NB4 (cell line): ENCODE measurements around the gene PFN1.
A peak's percentile ranks its signal among the peaks of the same experiment; 100 is the strongest.

Experiments used
- DNase-seq: peaks from one replicate; pipeline ENCODE4 v3.0.0; 2010; ENCODE audit warnings: low read depth
- H3K4me3 ChIP-seq: one replicate; pipeline ENCODE4 v1.5.1; 2011; ENCODE audit warnings: mild to moderate bottlenecking, low read depth, low read length, moderate library complexity
- MAX ChIP-seq: IDR thresholded peaks from 2 replicates; pipeline ENCODE4 v1.6.1; 2011; ENCODE audit warnings: low read depth, low read length
- MYC ChIP-seq: IDR thresholded peaks from 2 replicates; pipeline ENCODE4 v1.6.1; 2011; ENCODE audit warnings: low read depth, low read length
- POLR2A ChIP-seq: IDR thresholded peaks from 2 replicates; pipeline ENCODE4 v1.6.1; 2011; ENCODE audit warnings: mild to moderate bottlenecking; ENCODE audit not compliant: insufficient read length; ENCODE audit errors: extremely low read depth
- TF ChIP-seq, protein P1 (sequence below): IDR thresholded peaks from one replicate; pipeline ENCODE4 v1.5.1; 2012; ENCODE audit warnings: low read depth, low read length

The PFN1 gene

DNA sequence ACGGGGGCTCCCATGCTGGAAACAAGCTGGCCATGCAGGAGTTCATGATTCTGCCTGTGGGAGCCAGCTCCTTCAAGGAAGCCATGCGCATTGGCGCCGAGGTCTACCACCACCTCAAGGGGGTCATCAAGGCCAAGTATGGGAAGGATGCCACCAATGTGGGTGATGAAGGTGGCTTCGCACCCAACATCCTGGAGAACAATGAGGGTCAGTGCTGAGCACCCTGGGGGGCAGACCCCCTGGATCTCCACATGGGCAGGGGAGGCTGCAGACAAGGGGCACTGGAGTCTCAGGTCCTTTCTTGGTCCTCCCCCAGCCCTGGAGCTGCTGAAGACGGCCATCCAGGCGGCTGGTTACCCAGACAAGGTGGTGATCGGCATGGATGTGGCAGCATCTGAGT is 6.8 kb upstream of the PFN1 start:
- TF ChIP-seq MYC = no peak
- TF ChIP-seq POLR2A = no peak
- no peak for DNase-seq
- H3K4me3 ChIP-seq = no peak overlapping the region

- no peak overlapping the region for H3K4me3 ChIP-seq
- DNase-seq = no peak
- TF ChIP-seq MAX (no peak), POLR2A (no peak), MYC (no peak)
- TF ChIP-seq, protein P1, sequence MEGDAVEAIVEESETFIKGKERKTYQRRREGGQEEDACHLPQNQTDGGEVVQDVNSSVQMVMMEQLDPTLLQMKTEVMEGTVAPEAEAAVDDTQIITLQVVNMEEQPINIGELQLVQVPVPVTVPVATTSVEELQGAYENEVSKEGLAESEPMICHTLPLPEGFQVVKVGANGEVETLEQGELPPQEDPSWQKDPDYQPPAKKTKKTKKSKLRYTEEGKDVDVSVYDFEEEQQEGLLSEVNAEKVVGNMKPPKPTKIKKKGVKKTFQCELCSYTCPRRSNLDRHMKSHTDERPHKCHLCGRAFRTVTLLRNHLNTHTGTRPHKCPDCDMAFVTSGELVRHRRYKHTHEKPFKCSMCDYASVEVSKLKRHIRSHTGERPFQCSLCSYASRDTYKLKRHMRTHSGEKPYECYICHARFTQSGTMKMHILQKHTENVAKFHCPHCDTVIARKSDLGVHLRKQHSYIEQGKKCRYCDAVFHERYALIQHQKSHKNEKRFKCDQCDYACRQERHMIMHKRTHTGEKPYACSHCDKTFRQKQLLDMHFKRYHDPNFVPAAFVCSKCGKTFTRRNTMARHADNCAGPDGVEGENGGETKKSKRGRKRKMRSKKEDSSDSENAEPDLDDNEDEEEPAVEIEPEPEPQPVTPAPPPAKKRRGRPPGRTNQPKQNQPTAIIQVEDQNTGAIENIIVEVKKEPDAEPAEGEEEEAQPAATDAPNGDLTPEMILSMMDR = no peak
Measured at GRCh38 chr17:4953451-4953961, 5.2 kb upstream of the PFN1 start.

DNA sequence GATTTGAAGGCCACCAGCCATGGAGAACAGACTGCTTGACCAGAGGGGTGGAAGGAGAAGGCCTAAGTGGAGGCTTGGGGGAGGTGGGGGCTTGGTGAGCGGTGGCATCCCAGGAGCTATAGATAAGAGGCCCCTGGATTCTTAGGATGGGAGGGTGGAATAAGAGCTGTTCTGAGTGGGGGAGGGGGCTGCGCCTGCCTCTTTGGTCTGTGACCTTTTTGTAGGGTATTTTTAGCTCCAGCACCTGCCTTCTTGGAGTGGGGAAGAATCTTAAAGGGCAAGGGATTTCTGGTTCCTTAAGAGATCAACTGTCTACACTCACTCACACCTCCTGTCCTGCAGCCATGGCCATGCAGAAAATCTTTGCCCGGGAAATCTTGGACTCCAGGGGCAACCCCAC is 3.2 kb upstream of the PFN1 start:
- TF ChIP-seq MYC (no peak), POLR2A (no peak), MAX (no peak)
- TF ChIP-seq, protein P1 = no peak

GRCh38 chr17:4950746-4951204 is 2.4 kb upstream of the PFN1 start, which contains the start of gene ENO3:
TSS of gene ENO3 (plus strand) at chr17:4951119. CDS start at chr17:4951830, 711 bp downstream.
- DNase-seq = no peak
- peak within 1 kb of the TSS; percentile 53 for H3K4me3 ChIP-seq

More for the DNA sequence above, 3.2 kb upstream of the PFN1 start:
- DNase-seq = no peak
- no peak overlapping the region for H3K4me3 ChIP-seq

DNA sequence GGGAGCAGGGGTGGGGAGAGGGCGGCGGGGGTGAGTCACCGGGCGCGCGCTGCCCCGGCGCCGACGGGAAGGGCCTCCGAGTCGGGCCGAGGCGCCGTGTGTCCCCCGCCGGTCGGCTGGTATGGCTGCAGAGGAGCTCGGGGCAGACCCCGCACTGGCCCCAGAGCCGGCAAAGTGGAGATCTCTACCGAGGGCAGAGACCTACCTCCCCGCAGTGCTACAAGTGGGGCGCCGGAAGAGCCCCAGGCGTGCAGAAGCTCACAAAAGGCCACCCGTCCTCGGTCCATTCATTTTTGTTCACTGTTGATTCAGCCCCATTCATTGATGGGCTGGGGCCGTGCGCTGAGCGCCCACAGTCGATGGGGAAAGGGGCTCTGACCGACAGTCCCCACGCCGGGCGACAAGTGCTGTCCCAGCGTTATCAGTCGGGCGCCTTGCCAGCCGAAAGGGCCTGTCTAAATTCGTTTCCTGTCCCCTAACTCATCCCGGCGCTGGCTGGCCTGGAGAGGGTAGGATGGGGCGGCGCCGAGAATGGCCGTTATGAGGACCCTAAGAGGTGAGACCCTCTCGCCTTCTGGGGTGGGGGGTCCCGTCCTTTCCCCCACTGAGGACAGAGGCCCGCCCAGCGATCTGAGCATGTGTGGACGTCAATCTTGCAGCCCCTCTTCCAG is 1.9 kb upstream of the PFN1 start:
- peak overlapping the region; percentile 53 for H3K4me3 ChIP-seq
- peak; percentile 54 for DNase-seq
- TF ChIP-seq, protein P1 = no peak
- peak; percentile 17 for TF ChIP-seq POLR2A

More at GRCh38 chr17:4950746-4951204, 2.4 kb upstream of the PFN1 start, which contains the start of gene ENO3:
- TF ChIP-seq MAX = no peak
- TF ChIP-seq, protein P1 = no peak
- TF ChIP-seq MYC = no peak
- TF ChIP-seq POLR2A = no peak

DNA sequence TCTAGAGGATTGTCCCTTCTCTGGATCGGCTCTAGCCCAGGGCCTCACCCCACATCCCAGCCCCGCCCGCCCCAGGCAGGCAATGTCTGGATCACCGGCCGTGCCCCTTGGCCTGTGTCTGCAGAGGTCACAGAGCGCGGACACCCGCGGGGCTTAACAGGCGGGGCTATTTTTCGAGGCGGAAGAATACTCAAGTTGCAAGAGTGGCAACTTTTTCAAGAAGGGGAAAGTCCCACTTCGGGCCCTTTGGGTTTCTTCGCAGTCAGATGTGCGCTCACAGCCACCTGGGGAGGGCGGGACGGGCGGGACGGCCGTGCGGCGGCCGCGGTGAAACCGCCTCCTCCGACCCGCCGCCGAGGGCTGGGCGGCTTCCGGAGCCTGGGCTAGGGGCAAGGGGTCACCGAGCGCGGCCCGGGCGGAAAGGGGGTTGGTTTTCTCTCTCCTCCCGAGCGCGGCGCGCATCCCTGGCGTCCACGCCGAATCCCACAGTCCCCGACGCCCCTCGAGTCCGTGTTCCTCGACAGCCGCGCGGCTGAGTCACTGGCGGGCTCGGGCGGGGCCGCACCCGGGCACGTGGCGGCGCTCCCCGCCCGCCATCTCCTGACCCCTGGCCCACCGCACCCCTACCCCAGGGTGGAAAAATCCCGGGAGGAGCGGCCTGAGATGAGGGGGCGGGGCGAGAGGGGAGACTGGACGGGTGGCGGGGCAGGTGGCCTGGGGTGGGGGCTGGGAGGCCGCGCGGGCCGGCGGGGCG is 1.2 kb upstream of the PFN1 start:
- TF ChIP-seq POLR2A (peak; percentile 16), MAX (no peak), MYC (peak; percentile 74)
- TF ChIP-seq, protein P1 = no peak
- peak; percentile 80 for DNase-seq
- H3K4me3 ChIP-seq = peak overlapping the region; percentile 61
